Mesenchymal stem cell (in vitro differentiated cells and primary cell): ENCODE data around the gene TAAR1.
"Not testable (repeated sequence)": the region's sequence is repeated elsewhere in the genome, so short reads cannot be mapped to it uniquely, and the experiment has no call there.

Experiments
- DNase-seq: peaks from one replicate; pipeline ENCODE4 v3.0.0-alpha.2; 2013
- H2AFZ ChIP-seq: one replicate; pipeline ENCODE4 v1.6.1; 2013; ENCODE audit warnings: low read depth, mild to moderate bottlenecking, control low read depth, inconsistent platforms, low read length, moderate library complexity
- H2AK5ac ChIP-seq: 2 replicates; pipeline ENCODE4 v1.6.1; 2013; ENCODE audit warnings: low read length, moderate library complexity, mild to moderate bottlenecking, inconsistent platforms; ENCODE audit not compliant: severe bottlenecking
- H2BK120ac ChIP-seq: one replicate; pipeline ENCODE4 v1.6.1; 2013; ENCODE audit warnings: low read depth, mild to moderate bottlenecking, inconsistent platforms, low read length, moderate library complexity
- H2BK12ac ChIP-seq, 2 experiments: one replicate each; pipeline ENCODE4 v1.6.1; 2013; ENCODE audit warnings: inconsistent platforms in 2 of 2, low read length in 2 of 2, mild to moderate bottlenecking in 2 of 2, moderate library complexity in 2 of 2, control low read depth in 1 of 2
- H2BK15ac ChIP-seq: one replicate; pipeline ENCODE4 v1.6.1; 2013; ENCODE audit warnings: mild to moderate bottlenecking, low read depth, inconsistent platforms; ENCODE audit not compliant: poor library complexity, severe bottlenecking
- H2BK5ac ChIP-seq: 2 replicates; pipeline ENCODE4 v1.6.1; 2013; ENCODE audit warnings: low read depth, mild to moderate bottlenecking, low read length, control low read depth, inconsistent platforms; ENCODE audit not compliant: poor library complexity, severe bottlenecking
- H3K14ac ChIP-seq, 2 experiments: one replicate each; pipeline ENCODE4 v1.6.1; 2013; ENCODE audit warnings: inconsistent platforms in 2 of 2, low read length in 2 of 2, control low read depth in 1 of 2, mild to moderate bottlenecking in 1 of 2, moderate library complexity in 1 of 2
- H3K18ac ChIP-seq, 2 experiments: one replicate each; pipeline ENCODE4 v1.6.1; 2013; ENCODE audit warnings: inconsistent platforms in 2 of 2, low read length in 2 of 2, control low read depth in 1 of 2, low read depth in 1 of 2, mild to moderate bottlenecking in 1 of 2
- H3K23ac ChIP-seq, 2 experiments: one replicate each; pipeline ENCODE4 v1.6.1; 2013; ENCODE audit warnings: inconsistent platforms in 2 of 2, low read length in 2 of 2, mild to moderate bottlenecking in 2 of 2, moderate library complexity in 2 of 2, control low read depth in 1 of 2
- H3K27ac ChIP-seq: 2 replicates; pipeline ENCODE4 v1.5.1; 2013; ENCODE audit warnings: mild to moderate bottlenecking, moderate library complexity, low read length, control low read depth, inconsistent platforms; ENCODE audit not compliant: poor library complexity, severe bottlenecking
- H3K27me3 ChIP-seq, 2 experiments: 2 replicates each; pipeline versions ENCODE4 v1.6.1 to v1.7.0; 2013; ENCODE audit warnings: low read length in 2 of 2, mild to moderate bottlenecking in 2 of 2, moderate library complexity in 2 of 2, control low read depth in 1 of 2, inconsistent platforms in 1 of 2; ENCODE audit not compliant: control insufficient read depth in 1 of 2, insufficient read depth in 1 of 2
- H3K36me3 ChIP-seq, 2 experiments: 2 replicates each; pipeline versions ENCODE4 v1.6.1 to v1.7.0; 2013; ENCODE audit warnings: low read length in 2 of 2, control low read depth in 1 of 2, inconsistent platforms in 1 of 2, low read depth in 1 of 2, mild to moderate bottlenecking in 1 of 2; ENCODE audit not compliant: insufficient read depth in 2 of 2, control insufficient read depth in 1 of 2
- H3K4ac ChIP-seq, 2 experiments: one replicate each; pipeline ENCODE4 v1.6.1; 2013; ENCODE audit warnings: inconsistent platforms in 2 of 2, low read length in 2 of 2, mild to moderate bottlenecking in 2 of 2, moderate library complexity in 2 of 2, control low read depth in 1 of 2, low read depth in 1 of 2
- H3K4me1 ChIP-seq: 2 replicates; pipeline ENCODE4 v1.6.1; 2013; ENCODE audit warnings: low read depth, low read length, control low read depth; ENCODE audit not compliant: control insufficient read depth, insufficient read depth
- H3K4me2 ChIP-seq: 2 replicates; pipeline ENCODE4 v1.6.1; 2013; ENCODE audit warnings: low read length, mild to moderate bottlenecking, inconsistent platforms; ENCODE audit not compliant: poor library complexity, severe bottlenecking
- H3K4me3 ChIP-seq, 2 experiments: 2 replicates each; pipeline versions ENCODE4 v1.5.1 to v1.7.0; 2013; ENCODE audit warnings: low read length in 2 of 2, mild to moderate bottlenecking in 2 of 2, control low read depth in 1 of 2, low read depth in 1 of 2; ENCODE audit not compliant: insufficient read depth in 1 of 2
- H3K79me1 ChIP-seq: replicated peaks from 2 replicates; pipeline ENCODE4 v1.6.1; 2013; ENCODE audit warnings: mild to moderate bottlenecking, control low read depth, low read length, inconsistent platforms; ENCODE audit not compliant: poor library complexity, severe bottlenecking
- H3K9ac ChIP-seq: 2 replicates; pipeline ENCODE4 v1.7.0; 2013; ENCODE audit warnings: mild to moderate bottlenecking, low read length, moderate library complexity
- H3K9me3 ChIP-seq: 2 replicates; pipeline ENCODE4 v1.7.0; 2013; ENCODE audit warnings: mild to moderate bottlenecking, low read length; ENCODE audit not compliant: control insufficient read depth
- H4K8ac ChIP-seq: one replicate; pipeline ENCODE4 v1.6.1; 2013; ENCODE audit warnings: inconsistent platforms, mild to moderate bottlenecking, low read length, moderate library complexity
- H4K91ac ChIP-seq: one replicate; pipeline ENCODE4 v1.6.1; 2013; ENCODE audit warnings: mild to moderate bottlenecking, low read length, inconsistent platforms
- WGBS: methylation state at CpG from one replicate; pipeline ENCODE4 v1.1.7; 2013; ENCODE audit warnings: mixed read lengths; 5-methylcytosine and 5-hydroxymethylcytosine counted together

TAAR1 gene

GRCh38 chr6:132643547-132643946, 15.4 kb downstream of the TAAR1 start:
- no peak overlapping the region for H2AK5ac ChIP-seq

GRCh38 chr6:132637135-132637534, 21.8 kb downstream of the TAAR1 start:
- H3K79me1 ChIP-seq, H2BK5ac ChIP-seq, H2BK15ac ChIP-seq, H2AK5ac ChIP-seq, H3K4me2 ChIP-seq, H2BK120ac ChIP-seq, H3K4me3 ChIP-seq, H3K9ac ChIP-seq, H4K8ac ChIP-seq, H3K23ac ChIP-seq, H2AFZ ChIP-seq, H4K91ac ChIP-seq, H3K4me1 ChIP-seq, H3K14ac ChIP-seq, H3K4ac ChIP-seq, H3K18ac ChIP-seq, H2BK12ac ChIP-seq, DNase-seq, H3K27ac ChIP-seq, H3K9me3 ChIP-seq, H3K36me3 ChIP-seq: not testable (repeated sequence)
- no CpG with 5 or more reads among the region's 1 CpG for WGBS
- peaks cover 10 to 21% of the 10 kb centered on the region in 2 experiments for H3K27me3 ChIP-seq

More at GRCh38 chr6:132643547-132643946, 15.4 kb downstream of the TAAR1 start:
- Histone ChIP-seq H3K79me1 (no peaks in the 10 kb centered on the region), H2BK12ac (no peak overlapping the region), H3K9me3 (no peaks in the 10 kb centered on the region), H4K91ac (no peak overlapping the region), H4K8ac (no peak overlapping the region), H3K23ac (no peak overlapping the region), H2BK15ac (no peak overlapping the region), H3K27me3 (no peaks in the 10 kb centered on the region), H2BK120ac (no peak overlapping the region), H2BK5ac (no peak overlapping the region), H3K4me2 (no peak overlapping the region), H3K4ac (no peak overlapping the region), H3K27ac (no peak overlapping the region), H3K18ac (no peak overlapping the region), H2AFZ (no peak overlapping the region), H3K9ac (no peak overlapping the region), H3K14ac (no peak overlapping the region), H3K4me3 (no peak overlapping the region), H3K36me3 (no peaks in the 10 kb centered on the region), H3K4me1 (no peaks in the 10 kb centered on the region)
- WGBS, result 82% methylated on average over 3 of the region's 3 CpGs
- no peak for DNase-seq

- not testable (repeated sequence) for H2BK15ac ChIP-seq, H2AK5ac ChIP-seq
- WGBS, result 100% methylated on average over 1 of the region's 3 CpGs
Observed at GRCh38 chr6:132635906-132636305, 23.1 kb downstream of the TAAR1 start.

GRCh38 chr6:132635288-132635687, 23.7 kb downstream of the TAAR1 start:
- 30% methylated on average over 3 of the region's 3 CpGs for WGBS
- not testable (repeated sequence) for H3K23ac ChIP-seq, H3K36me3 ChIP-seq, H3K4me2 ChIP-seq, H3K9ac ChIP-seq, DNase-seq, H2BK12ac ChIP-seq, H3K18ac ChIP-seq, H2AK5ac ChIP-seq, H3K14ac ChIP-seq, H4K91ac ChIP-seq, H2BK5ac ChIP-seq, H2BK15ac ChIP-seq, H3K4me3 ChIP-seq, H3K9me3 ChIP-seq, H3K4ac ChIP-seq, H2AFZ ChIP-seq, H3K4me1 ChIP-seq, H2BK120ac ChIP-seq, H4K8ac ChIP-seq, H3K79me1 ChIP-seq, H3K27ac ChIP-seq
- H3K27me3 ChIP-seq, result peaks cover 10 to 25% of the 10 kb centered on the region in 2 experiments

More at GRCh38 chr6:132635906-132636305, 23.1 kb downstream of the TAAR1 start:
- H4K8ac ChIP-seq, H2AFZ ChIP-seq, H3K14ac ChIP-seq, H3K9me3 ChIP-seq, H2BK120ac ChIP-seq, H3K4me2 ChIP-seq, H3K4ac ChIP-seq, H3K4me3 ChIP-seq, H3K36me3 ChIP-seq, H2BK5ac ChIP-seq, DNase-seq, H3K9ac ChIP-seq, H3K18ac ChIP-seq, H3K79me1 ChIP-seq, H2BK12ac ChIP-seq, H3K4me1 ChIP-seq, H3K27ac ChIP-seq, H4K91ac ChIP-seq, H3K23ac ChIP-seq: not testable (repeated sequence)
- H3K27me3 ChIP-seq, result peaks cover 10 to 25% of the 10 kb centered on the region in 2 experiments
